ENCODE results near the gene PHGDH.
"Not testable (repeated sequence)": the region's sequence is repeated elsewhere in the genome, so short reads cannot be mapped to it uniquely, and the experiment has no call there.

PHGDH gene

DNA sequence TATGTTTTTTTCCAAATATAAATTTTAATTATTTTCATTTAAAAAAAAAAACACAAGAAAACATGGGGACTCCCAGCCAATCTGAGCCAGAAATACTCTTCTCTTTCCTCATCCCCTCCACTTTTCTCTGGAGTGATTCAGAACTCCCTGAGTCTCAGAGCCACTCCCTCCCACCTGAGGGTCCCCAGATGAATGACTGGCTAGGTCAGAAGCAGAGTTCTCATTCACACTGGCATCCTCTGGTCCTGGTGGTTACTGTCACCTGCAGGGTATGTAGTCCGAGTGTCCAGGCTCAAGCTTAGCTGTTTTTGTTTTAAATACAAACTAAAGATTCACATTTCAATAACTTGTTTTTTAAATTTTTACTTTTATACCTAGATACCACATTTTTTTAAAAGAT lies 50.7 kb downstream of the PHGDH start:
- in situ Hi-C loops (cut with MboI; ENCODE audit: low sequenced_read_pairs) = no loop called here

DNA sequence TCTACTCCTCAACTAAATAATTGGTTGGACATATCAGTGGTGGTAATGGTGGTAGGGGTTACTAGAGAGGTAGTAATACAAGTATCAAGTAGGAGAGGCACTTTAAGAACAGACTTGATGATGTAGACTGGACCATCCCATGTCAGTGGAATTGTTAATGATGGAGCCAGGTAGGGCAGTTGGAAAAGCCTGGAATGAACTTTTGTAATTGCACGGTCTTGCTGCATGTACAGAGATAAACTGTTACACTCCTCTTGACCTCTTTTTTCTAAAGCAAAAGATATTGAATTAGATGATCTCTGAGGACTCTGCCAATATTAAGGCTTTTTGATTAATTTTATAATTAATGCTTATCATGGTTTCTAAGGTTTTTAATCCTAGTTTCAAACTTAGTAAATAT lies 51.2 kb downstream of the PHGDH start:
- in situ Hi-C loops (cut with MboI; ENCODE audit: low sequenced_read_pairs) = no loop called here

DNA sequence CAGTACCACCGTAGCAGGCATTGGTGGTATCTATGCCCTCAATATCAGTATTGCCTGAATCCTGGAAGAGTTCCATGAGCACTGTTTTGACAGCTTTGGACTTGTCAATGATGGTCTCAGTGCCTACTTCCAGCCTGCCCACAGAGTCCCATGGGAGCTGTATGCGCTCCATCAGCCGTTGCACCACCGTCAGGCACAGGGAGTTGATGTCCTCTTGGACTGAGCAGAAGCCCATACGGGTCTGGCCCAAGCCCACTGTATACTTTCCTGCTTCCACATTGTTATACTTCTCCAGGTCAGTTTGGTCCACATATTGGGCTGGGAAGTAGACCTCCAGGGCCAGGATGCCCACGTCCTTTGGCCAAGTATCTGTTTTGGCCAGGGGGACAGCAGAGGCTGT lies 52.5 kb downstream of the PHGDH start:
- in situ Hi-C loops (cut with MboI; ENCODE audit: low sequenced_read_pairs) = no loop called here

DNA sequence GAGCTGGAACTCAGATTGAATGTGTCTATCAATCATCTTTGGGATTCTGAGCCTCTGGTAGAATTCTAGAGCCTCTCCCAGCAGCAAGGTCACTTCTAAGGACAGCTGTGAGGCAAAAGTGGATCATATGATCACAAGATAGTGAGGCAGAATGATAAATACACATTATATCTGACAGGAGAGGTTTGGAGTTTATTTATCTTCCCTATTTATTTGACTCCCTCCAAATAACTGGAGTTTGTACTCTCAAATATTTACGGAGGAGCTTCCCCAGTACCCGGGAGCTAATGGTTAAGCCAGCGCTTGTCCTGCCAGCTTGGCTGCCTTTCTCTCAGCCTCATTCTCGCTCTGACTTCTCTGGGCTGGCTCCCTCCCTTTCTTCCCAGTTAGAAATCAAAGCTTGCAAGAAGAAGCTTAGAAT lies 54.6 kb downstream of the PHGDH start:
- in situ Hi-C loops (cut with MboI; ENCODE audit: low sequenced_read_pairs) = no loop called here

DNA sequence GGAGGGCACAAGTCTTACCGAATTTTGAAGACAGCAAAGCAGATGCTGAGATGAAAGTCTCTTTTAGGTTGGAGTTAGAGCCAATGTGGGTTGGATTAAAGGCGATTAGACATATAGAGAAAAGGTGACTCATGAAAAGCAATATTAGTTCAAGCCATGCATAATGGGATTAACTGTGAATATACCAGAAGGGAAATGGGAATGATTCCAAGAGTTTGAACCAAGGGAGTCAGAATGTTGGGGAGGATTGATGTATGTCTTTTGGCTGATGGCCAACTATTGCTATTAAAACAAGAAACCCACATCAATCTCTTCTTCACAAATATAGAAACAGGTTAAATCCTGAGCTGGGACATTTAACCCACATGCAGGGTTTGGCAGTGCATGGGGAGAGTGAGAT lies 55.8 kb downstream of the PHGDH start:
- in situ Hi-C loops (cut with MboI; ENCODE audit: low sequenced_read_pairs) = no loop called here

DNA sequence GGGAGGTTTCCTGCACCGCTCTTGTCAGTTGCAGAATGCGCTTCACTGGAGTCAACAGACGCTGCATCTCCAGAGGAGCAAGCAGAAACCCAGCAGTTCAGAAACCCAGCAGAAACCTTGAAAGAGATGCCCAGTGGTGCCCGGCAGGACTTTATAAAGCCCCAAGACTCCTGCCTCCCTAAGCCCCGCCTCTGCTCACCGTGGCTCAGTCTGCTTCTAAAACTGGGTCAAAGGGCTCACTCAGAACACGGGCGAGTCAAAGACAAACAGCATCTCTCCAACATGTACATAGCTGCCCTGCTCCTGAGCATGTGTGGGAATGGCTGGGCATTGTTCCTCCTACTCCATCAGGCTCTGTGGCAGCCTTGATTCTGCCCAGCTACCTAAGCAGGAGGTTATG lies 57.0 kb downstream of the PHGDH start, which contains the start of gene HMGCS2:
TSS of gene HMGCS2 (minus strand) at position 128 of the 400 bp plus-strand sequence. CDS start at position 67, 61 bp downstream.
- in situ Hi-C loops (cut with MboI; ENCODE audit: low sequenced_read_pairs) = no loop called here

DNA sequence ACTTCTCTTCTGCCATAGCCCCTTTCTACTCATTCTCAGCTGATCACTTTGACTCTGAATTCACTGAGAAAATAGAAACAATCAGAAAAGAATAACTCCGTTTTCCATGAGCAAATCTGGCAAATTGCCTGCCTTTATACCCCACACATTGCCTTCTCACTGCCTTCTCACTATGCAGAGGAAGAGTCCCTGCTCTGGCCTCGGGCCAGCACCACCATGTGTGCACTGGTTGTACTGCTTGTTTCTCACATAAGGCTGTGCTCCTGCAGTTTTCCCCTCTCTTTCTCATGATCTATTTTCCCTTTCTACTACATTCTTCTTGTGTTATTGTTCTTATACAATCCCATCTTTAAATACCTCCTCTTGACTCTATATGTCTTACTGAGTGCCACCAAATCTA lies 59.3 kb downstream of the PHGDH start:
- in situ Hi-C loops (cut with MboI; ENCODE audit: low sequenced_read_pairs) = no loop called here

DNA sequence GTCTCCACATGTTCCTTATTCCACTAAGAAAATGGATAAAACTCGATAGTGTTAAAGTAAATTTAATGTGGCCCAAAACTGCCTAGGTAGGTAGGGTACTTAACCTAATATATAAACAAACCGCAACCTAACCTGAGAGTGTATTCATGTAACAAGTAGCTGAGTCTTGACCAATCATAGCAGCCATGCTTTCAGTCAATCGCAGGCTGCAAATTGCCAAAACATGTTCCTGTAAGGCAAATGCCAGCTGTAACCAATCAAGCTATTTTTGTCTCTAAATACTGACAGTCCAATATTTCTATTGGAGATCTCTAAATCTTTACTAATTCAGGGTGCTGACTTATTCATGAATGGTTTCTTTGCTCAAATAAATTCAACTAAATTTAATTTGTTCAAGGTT lies 60.0 kb downstream of the PHGDH start:
- in situ Hi-C loops (cut with MboI; ENCODE audit: low sequenced_read_pairs) = no loop called here

DNA sequence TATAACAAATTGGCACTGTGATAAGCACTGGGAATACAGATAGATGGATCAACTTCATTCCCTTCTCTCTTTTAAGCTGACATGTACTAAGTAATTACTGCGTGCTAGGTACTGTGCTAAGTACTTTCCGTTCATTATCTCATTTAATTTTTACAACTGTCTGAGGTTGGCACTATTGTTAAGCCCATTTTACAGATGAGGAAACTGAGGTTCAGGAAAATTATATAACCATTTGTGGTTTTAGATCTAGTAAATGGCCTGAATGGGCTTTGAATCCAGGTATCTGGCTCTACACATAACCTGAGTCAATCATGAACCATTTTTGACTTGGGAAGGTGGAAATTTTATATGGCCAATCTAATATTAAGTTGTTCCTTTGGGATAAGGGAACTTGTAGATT lies 60.6 kb downstream of the PHGDH start:
- in situ Hi-C loops (cut with MboI; ENCODE audit: low sequenced_read_pairs) = no loop called here

DNA sequence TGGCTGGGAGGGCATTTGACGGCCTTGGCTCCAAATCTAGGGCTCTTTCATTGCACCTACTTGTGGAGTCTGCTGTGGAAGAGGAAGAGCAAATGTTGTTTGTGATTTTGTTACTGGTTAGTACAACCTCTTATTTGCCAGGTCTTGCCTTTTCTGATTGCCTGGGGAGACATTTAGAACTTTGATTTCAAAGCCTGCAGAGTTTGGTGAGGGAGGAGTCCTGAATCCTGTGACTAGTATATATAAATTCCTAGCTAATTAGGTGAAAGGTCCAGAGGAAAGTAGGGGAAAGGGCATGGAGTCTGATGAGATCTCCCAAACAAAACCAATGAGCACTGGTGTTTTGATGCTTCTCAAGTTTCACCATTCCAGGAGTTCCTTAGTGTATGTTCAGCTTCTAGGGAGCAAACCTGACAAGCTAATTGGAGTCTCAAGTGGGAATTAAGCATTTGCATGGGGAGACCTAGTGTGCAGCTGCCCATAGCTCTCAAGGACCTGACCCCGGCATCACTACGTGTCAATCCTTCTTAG lies 62.0 kb downstream of the PHGDH start:
- in situ Hi-C loops (cut with MboI; ENCODE audit: low sequenced_read_pairs) = no loop called here

DNA sequence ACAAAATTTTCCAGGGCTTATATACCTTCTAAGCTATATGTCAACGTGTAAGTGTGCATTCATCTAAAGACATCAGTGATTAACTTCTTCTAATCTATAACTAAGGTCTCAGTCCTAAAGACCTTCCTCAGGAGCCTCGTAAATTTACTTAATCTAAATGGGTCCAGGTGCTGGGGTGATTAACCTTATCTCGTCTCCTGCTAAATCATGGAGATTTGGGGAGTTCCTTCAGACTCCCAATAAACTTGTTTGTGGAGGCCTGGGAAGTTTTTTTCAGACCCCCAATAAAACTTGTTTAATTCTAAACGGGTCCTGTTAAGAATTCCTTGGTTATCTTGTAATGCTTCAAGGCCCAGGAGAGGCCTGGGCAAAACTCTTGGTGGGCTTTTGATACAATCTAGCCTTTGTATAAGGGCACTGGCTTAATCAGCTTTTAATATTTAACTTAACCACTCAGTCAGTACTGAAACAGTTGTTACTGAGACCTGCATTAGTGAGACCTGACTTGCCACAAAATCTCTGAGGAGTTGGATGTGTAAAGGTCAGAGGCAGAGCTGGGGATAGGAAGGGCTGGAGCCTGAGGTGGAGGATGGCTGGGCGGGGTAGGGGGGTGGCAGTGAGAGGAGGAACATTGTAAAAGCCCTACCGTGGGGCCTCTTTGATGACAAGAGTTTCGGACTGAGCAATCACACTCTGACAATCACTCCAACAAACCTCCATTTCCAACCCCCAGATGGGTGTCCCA lies 63.2 kb downstream of the PHGDH start:
- in situ Hi-C loops (cut with MboI; ENCODE audit: low sequenced_read_pairs) = no loop called here

DNA sequence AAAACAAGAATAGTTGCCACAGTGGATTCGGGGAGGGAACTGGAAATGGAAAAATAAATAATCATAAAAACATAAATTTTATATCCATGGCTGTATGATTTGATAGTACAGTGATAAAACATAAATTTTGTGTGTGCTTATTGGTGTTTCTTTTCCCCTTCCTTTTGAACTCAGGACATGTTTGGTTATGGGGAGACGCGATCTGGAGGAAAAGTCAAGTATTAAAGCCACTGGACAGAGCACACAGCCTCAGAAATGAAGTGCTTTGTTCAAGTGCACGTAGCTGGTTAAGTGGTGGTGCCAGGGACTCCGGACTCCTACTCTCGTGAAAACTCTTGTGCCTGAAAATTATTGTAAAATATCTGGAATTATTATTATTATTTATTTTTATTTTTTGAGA lies 66.6 kb downstream of the PHGDH start:
- in situ Hi-C loops (cut with MboI; ENCODE audit: low sequenced_read_pairs) = no loop called here

DNA sequence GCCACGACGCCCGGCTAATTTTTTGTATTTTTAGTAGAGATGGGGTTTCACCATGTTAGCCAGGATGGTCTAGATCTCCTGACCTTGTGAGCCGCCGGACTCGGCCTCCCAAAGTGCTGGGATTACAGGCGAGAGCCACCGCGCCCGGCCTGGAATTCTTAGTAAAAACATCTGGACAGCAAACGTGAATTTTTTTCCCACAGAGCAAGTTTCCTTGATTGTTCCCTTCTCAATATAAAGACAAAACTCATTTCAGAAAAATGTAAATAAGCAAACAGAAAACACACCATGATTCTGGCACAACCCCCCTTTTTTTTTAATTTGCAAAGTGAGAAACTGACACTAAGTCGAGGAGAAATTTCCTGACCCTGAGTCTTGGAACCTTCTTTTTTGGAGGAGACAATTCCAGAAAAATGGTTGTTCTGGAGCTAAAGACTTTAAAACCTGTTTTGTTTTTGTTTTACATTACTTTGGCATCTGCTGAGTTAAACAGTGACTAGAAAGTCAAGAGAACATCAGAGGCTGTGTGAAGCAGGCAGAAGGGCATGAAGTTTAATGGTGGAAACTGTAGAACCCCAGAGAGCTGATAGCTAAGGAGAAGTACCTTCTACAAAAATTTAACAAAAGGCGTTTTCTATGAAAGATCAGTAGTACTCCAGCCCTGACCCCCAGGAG lies 67.3 kb downstream of the PHGDH start:
- in situ Hi-C loops (cut with MboI; ENCODE audit: low sequenced_read_pairs) = no loop called here

DNA sequence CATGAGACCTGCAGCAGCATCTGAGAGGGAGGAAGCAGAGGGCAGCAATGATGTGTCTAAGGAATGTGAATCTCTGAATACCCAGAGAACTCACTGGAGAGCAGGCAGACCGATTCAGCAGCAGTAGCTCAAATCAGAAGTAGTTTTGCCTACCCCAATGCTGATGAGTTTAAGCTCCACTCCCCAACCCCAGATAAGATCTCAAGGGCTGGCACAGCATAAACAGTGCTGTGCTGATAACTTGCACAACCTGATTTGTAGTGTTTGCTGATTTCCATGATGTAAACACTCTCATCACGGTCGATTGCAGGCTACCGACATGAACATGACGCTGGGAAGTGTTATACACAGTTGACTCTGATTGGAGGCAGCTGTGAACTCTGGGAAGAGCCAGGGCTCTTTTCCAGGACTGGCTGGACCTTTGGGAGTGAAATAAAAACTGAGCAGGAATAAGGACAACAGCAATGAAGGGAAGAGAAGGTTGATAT lies 68.2 kb downstream of the PHGDH start:
- in situ Hi-C loops (cut with MboI; ENCODE audit: low sequenced_read_pairs) = no loop called here

DNA sequence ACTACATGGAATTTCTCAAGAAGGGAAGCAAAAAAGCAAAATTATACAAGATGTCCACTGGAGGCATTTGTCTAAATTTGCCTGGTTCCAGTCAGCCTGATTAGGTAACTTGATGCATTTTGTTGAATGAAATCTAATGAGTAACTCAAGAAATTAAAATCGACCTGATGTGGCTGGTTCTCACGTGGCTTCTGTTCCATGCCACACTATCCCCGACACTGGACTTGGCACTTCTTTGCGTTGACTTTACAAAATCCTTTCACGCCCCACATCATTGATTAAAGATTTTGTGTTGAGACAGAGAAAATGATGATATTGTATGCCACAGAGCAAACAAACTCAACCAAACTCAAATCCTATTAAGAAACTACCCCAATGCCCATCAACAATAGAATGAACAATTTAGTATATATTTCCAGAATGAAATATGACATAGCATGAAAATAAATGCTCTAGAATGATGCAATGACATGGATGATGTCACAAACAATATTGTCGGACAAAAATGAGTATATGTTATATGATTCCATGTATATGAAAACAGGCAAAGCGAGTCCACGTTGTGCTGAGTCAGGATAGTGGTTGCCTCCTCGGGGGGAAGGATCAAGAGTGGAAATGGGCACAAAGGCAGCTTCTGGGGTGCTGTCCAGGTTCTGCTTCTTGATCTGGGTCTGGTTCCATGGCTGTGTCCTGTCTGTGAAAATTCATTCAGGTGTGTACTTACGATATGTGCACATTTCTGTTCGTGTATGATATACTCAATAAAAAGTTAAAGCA lies 69.9 kb downstream of the PHGDH start:
- in situ Hi-C loops (cut with MboI; ENCODE audit: low sequenced_read_pairs) = no loop called here

DNA sequence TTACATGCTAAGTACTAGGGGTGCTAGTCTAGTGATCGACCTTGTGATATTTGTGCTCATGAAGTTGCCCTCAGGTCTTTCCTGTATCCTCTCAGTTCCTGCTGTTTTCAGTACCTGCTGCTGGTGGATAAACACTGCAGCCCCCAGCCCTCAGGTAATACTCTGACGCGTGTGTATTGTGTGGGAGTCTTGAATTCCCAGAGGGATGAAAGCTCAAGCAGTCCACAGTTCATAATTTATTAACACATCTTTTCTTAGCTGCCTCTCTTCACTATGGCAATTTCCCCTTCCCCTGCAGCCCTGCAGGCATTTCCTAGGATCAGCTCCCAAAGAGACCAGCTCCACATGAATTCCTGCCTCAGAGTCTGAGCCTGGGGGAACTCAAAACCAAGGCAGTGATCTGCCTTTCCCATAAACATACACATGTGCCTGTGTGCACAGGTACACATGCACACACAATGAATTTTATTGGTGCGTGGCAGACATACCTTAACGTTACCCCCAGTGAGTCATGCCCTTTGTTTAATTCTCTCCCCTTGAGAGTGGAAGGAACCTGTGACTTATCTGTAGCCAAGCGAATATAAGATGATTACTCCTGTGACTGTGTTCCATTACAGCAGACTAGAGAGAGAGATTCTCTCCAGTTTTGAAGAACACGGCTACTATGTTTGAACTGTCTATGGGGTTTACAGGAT lies 71.0 kb downstream of the PHGDH start:
- in situ Hi-C loops (cut with MboI; ENCODE audit: low sequenced_read_pairs) = no loop called here

DNA sequence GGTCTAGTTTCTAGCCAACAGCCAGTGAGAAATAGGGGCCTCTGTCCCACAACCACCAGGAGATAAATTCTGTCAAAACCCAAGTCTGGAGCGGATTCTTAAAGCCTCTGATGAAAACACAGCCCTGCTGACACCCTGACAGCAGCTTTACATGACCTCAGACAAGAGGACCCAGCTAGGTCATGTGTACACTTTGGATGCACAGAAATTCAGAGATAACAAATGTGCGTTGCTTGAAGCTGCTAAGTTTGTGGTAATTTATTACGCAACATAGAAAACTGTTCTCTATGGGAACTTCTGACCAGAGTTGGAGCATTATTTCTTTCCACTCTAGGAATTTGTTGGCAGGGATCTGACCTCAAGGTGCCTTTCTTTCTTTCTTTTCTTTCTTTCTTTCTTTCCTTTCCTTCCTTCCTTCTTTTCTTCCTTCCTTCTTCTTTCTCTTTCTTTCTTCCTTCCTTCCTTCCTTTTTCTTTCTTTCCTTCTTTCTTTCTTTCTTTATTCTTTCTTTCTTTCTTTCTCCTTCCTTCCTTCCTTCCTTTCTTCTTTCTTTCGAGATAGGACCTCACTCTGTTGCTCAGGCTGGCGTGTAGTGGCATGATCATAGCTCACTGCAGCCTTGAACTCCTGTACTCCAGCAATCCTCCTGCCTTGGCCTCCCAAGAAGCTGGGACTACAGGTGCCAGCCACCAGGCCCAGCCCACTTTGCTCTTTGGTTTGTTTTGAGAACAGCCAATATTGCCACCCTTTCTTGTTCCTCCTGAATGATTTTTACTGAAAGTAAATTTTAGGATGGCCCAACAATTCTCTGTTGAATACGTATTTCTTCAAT lies 71.8 kb downstream of the PHGDH start:
- in situ Hi-C loops (cut with MboI; ENCODE audit: low sequenced_read_pairs) = no loop called here

DNA sequence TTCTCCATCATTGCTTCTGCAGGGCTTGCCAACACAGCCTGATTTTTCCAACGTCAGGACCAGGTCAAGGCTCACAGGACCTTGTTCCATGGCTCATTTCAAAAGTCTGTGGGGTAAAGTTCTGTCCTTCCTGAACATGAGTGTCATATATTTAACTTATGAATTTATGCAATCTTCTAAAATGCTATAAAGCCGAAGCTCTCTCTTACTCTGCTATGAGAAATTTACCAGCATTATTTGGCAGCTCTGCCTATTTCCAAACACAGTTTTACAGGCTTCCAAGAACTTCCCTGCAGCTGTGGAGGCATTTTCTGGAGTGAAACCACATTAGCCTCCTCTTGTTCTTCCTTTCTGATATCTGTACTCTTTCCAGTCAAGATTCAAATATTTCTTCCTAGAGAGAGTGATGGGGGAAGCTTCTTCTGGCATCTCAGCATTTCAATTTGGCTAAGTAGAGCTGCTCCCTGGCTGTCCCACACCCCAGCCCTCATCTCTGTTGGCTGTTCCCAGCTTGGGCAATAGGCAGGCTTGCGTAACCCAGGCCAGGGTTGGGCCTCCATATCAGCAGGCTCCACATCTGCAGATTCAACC lies 72.6 kb downstream of the PHGDH start:
- in situ Hi-C loops (cut with MboI; ENCODE audit: low sequenced_read_pairs) = no loop called here

DNA sequence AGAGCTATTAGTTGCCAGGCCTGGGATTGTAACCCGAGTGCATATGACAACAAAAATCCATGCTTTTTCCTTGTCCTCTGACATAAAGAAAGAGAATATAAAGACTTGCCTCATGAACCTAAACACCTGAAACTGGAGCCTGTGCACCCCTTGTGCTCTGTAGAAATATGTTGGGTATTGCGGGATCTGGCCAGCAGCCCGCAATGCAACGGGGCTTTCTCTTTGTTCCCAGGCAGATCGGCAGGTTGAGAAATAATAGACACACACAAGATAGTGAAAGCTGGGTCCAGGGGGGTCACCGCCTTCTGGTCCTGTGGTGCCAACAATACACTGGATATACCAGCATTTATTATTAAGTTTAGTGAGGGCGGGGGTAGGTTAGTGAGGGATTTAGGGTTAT lies 74.3 kb downstream of the PHGDH start:
- in situ Hi-C loops (cut with MboI; ENCODE audit: low sequenced_read_pairs) = not testable (repeated sequence)

Measured in hTERT RPE-1 (cell line).